ENCODE data around the gene PWP1.

Gene PWP1

DNA sequence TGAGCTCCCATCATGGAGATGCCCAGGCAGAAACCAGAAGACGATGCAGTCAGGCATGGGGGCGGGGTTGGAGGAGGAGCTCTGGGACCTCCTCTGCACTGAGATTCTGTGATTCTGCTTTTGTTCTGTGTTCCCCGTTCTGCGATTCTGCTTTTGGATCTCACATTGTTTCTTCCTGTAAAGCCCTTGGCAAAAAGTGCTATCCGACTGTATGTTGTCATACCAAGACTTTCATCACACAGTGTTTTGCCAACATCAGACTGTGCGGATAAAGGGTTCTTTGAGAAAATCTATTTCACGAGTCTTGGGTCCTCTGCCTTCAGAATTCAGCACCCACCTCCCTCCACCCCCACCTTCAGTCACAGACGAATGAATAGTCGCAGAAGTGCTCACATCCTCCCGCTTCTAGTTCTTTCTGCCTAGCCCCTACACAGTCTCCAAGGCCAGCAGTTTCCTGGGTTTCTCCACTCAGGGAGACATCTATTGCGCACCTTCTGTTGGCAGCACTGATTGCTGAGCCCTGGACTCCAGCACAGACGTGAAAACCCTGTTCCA is 24.7 kb upstream of the PWP1 start:
- TF ChIP-seq, protein P1, sequence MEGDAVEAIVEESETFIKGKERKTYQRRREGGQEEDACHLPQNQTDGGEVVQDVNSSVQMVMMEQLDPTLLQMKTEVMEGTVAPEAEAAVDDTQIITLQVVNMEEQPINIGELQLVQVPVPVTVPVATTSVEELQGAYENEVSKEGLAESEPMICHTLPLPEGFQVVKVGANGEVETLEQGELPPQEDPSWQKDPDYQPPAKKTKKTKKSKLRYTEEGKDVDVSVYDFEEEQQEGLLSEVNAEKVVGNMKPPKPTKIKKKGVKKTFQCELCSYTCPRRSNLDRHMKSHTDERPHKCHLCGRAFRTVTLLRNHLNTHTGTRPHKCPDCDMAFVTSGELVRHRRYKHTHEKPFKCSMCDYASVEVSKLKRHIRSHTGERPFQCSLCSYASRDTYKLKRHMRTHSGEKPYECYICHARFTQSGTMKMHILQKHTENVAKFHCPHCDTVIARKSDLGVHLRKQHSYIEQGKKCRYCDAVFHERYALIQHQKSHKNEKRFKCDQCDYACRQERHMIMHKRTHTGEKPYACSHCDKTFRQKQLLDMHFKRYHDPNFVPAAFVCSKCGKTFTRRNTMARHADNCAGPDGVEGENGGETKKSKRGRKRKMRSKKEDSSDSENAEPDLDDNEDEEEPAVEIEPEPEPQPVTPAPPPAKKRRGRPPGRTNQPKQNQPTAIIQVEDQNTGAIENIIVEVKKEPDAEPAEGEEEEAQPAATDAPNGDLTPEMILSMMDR (IDR thresholded peaks at IDR 0.05) = no peak

GRCh38 chr12:107661830-107662229 is 23.8 kb upstream of the PWP1 start:
- no peak overlapping the region for H3K4me3 ChIP-seq (ENCODE audit: low read depth in 1 of 2, low read length in 1 of 2)
- TF ChIP-seq, protein P1 (IDR thresholded peaks at IDR 0.05) = no peak
- peak overlapping the region; percentile 78 for H3K27ac ChIP-seq
- peaks cover 14 to 38% of the 10 kb centered on the region in 2 experiments for H3K4me1 ChIP-seq (ENCODE audit: control insufficient read depth in 1 of 2, insufficient read depth in 1 of 2, low read depth in 1 of 2, low read length in 1 of 2)
- no peaks in the 10 kb centered on the region for H3K27me3 ChIP-seq
- H3K36me3 ChIP-seq = no peaks in the 10 kb centered on the region
- no peaks in the 10 kb centered on the region for H3K9me3 ChIP-seq

More for the DNA sequence above, 24.7 kb upstream of the PWP1 start:
- Histone ChIP-seq H3K9me3 (no peaks in the 10 kb centered on the region), H3K27ac (peak overlapping the region; percentile 78), H3K4me1 (ENCODE audit: control insufficient read depth in 1 of 2, insufficient read depth in 1 of 2, low read depth in 1 of 2, low read length in 1 of 2) (peaks cover 14 to 38% of the 10 kb centered on the region in 2 experiments), H3K4me3 (ENCODE audit: low read depth in 1 of 2, low read length in 1 of 2) (peak overlapping the region in 1 of 2 experiments; percentile 1), H3K27me3 (no peaks in the 10 kb centered on the region), H3K36me3 (no peaks in the 10 kb centered on the region)

DNA sequence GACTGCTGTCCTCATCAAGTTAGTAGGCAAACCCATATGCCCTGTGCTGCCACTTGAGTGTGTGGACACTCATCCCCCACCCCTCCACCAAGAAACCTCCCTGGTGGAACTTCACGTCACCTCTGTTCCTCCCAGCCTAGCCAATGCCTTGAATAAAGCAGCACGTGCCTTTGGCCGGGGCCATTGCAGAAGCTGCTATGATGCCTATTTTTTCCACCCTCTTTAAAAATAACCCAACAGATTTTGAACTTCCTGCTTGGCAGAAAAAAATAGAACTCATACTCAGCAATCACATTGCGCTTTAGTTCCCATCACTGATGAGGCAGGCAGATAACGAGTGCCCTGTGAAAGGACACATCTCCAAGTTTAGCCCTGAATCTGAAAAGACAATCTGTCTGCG is 23.1 kb upstream of the PWP1 start:
- H3K4me3 ChIP-seq (ENCODE audit: low read depth in 1 of 2, low read length in 1 of 2) = no peak overlapping the region
- no peaks in the 10 kb centered on the region for H3K27me3 ChIP-seq
- peak overlapping the region; percentile 78 for H3K27ac ChIP-seq
- H3K4me1 ChIP-seq (ENCODE audit: control insufficient read depth in 1 of 2, insufficient read depth in 1 of 2, low read depth in 1 of 2, low read length in 1 of 2) = peaks cover 14 to 38% of the 10 kb centered on the region in 2 experiments
- TF ChIP-seq, protein P1 (IDR thresholded peaks at IDR 0.05) = no peak
- H3K9me3 ChIP-seq = no peaks in the 10 kb centered on the region
- no peaks in the 10 kb centered on the region for H3K36me3 ChIP-seq

DNA sequence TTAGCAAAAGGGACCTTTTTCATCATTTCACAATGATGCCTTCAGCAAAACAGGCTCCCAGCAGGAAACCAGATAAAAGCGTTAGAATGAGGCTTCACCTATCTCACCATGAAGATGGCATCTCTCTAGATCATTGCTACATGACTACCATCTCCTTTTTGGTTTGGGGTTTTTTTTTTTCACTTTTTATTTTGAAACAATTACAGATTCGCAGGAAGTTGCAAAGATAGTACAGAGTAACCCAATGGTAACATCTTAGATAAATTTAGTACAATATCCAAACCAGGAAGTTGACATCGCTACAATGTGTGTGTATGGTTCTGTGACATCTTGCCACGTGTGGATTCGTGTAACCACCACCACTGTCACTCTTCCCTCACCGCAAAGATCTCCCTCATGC is 22.3 kb upstream of the PWP1 start:
- Histone ChIP-seq H3K4me3 (ENCODE audit: low read depth in 1 of 2, low read length in 1 of 2) (no peak overlapping the region), H3K9me3 (no peaks in the 10 kb centered on the region), H3K4me1 (ENCODE audit: control insufficient read depth in 1 of 2, insufficient read depth in 1 of 2, low read depth in 1 of 2, low read length in 1 of 2) (peaks cover 14 to 38% of the 10 kb centered on the region in 2 experiments), H3K27me3 (no peaks in the 10 kb centered on the region), H3K36me3 (no peaks in the 10 kb centered on the region), H3K27ac (peak overlapping the region; percentile 78)
- TF ChIP-seq, protein P1 (IDR thresholded peaks at IDR 0.05) = no peak

DNA sequence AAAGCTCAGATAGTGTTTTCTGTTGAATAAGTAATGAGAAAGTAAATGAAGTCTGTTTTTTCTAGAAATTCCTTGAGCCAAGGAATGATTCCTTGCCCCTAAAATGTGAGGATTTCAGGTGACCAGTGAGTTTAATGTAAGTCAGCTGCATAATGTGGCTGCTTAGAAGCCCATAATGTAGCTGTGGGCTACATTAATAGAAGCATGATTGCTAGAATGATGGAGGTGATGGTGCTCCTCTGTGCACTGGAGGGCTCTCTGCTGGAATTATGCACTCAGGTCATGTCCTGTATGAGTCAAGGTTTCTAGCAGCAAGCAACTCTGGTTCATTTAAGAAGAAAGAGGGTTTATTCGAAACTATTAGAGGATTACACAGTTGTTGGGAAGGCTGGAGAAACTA is 19.6 kb upstream of the PWP1 start:
- H3K9me3 ChIP-seq = no peaks in the 10 kb centered on the region
- no peak overlapping the region for H3K4me3 ChIP-seq (ENCODE audit: low read depth in 1 of 2, low read length in 1 of 2)
- H3K36me3 ChIP-seq = no peaks in the 10 kb centered on the region
- peaks cover 4% of the 10 kb centered on the region for H3K27me3 ChIP-seq
- TF ChIP-seq, protein P1 (IDR thresholded peaks at IDR 0.05) = no peak
- no peak overlapping the region for H3K27ac ChIP-seq
- peaks cover 13 to 36% of the 10 kb centered on the region in 2 experiments for H3K4me1 ChIP-seq (ENCODE audit: control insufficient read depth in 1 of 2, insufficient read depth in 1 of 2, low read depth in 1 of 2, low read length in 1 of 2)
